ENCODE results near the gene FILIP1L. TPM values are rescaled to one million over a fixed set of nuclear protein-coding genes. Genes with fewer than 3 reads are reported as not detected.

Gene FILIP1L
- polyA plus RNA-seq, 1 experiment: 31.2 TPM

- no peak for TF ChIP-seq CTCF (IDR thresholded peaks at IDR 0.05; ENCODE audit: insufficient read depth, low read depth, low read length)
- H3K27me3 ChIP-seq (ENCODE audit: control insufficient read depth, insufficient read depth, low read length): no peaks in the 10 kb centered on the region
- ChIA-PET CTCF (no interaction called here), POLR2A (no interaction called here)
- no peak overlapping the region for H3K4me3 ChIP-seq (ENCODE audit: low read depth, low read length)
- DNase-seq (ENCODE audit: low read depth): no peak
- H3K36me3 ChIP-seq (ENCODE audit: control insufficient read depth, insufficient read depth, low read length): no peaks in the 10 kb centered on the region; the same call in 1 of the 2 replicates
Observed at GRCh38 chr3:99970198-99970597, 144.1 kb downstream of the FILIP1L start.

DNA sequence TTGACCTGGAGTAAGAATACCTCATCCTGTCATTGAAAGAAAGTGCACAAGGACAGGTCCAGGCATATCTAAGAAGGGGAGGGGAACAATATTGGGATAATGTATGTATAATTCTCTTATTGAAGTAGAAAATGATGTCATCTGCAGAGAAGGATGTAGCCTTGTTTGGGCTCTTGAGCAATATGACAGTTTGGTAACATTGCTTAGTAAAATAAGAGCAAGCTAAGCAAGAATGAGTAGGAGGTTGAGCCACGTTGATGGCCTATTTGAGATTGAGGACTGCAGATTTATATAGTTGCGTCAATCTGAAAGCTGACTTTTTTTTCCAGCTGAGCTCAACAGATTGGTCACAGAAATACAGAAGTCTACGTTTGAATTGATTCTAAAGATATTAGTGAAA, 145.2 kb downstream of the FILIP1L start:
- ChIA-PET CTCF (interaction anchor here (0.7 kb wide), 1 partner anchor 44 kb away, joined by 4 read pairs; no protein-coding TSS in a partner anchor), POLR2A (no interaction called here)
- DNase-seq (ENCODE audit: low read depth): no peak
- H3K36me3 ChIP-seq (ENCODE audit: control insufficient read depth, insufficient read depth, low read length): no peaks in the 10 kb centered on the region; the same call in 1 of the 2 replicates
- no peaks in the 10 kb centered on the region for H3K27me3 ChIP-seq (ENCODE audit: control insufficient read depth, insufficient read depth, low read length)
- TF ChIP-seq CTCF (IDR thresholded peaks at IDR 0.05; ENCODE audit: insufficient read depth, low read depth, low read length): no peak
- H3K4me3 ChIP-seq (ENCODE audit: low read depth, low read length): no peak overlapping the region

DNA sequence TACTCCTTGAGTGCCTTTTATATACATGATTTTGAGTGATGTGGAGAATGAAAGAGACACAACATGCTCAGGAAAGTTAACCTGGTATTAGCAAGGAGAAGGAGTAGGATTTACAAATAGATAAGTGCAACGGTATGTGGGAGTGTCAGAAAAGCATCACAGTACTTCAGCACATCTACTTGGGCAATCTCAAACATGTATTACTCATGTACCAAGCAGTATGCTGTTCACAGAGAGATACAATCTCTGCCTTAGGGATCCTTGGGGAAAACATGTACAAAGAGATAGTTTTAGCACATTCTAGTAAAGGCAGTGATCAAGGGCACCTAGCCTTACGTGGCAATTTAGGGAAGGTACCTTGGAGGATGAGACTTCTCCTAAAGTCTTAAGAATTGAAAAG, 146.5 kb downstream of the FILIP1L start:
- no peak for TF ChIP-seq CTCF (IDR thresholded peaks at IDR 0.05; ENCODE audit: insufficient read depth, low read depth, low read length)
- ChIA-PET CTCF (interaction anchor here (0.6 kb wide), 1 partner anchor 17 kb away, joined by 3 read pairs; no protein-coding TSS in a partner anchor), POLR2A (no interaction called here)
- Histone ChIP-seq H3K27me3 (ENCODE audit: control insufficient read depth, insufficient read depth, low read length) (no peaks in the 10 kb centered on the region), H3K36me3 (ENCODE audit: control insufficient read depth, insufficient read depth, low read length) (no peaks in the 10 kb centered on the region; the same call in 1 of the 2 replicates), H3K4me3 (ENCODE audit: low read depth, low read length) (no peak overlapping the region)
- DNase-seq (ENCODE audit: low read depth): no peak

GRCh38 chr3:99966662-99967416, 147.5 kb downstream of the FILIP1L start:
- no peak overlapping the region for H3K4me3 ChIP-seq (ENCODE audit: low read depth, low read length)
- POLR2A ChIA-PET: interaction anchor here (0.5 kb wide), 1 partner anchor 14 kb away, joined by 4 read pairs; no protein-coding TSS in a partner anchor
- CTCF ChIA-PET: interaction anchor here (0.6 to 0.7 kb wide), 2 partner anchors 9 to 16 kb away, joined by 3 read pairs; no protein-coding TSS in a partner anchor
- H3K36me3 ChIP-seq (ENCODE audit: control insufficient read depth, insufficient read depth, low read length): no peaks in the 10 kb centered on the region
- no peak for DNase-seq (ENCODE audit: low read depth)
- TF ChIP-seq CTCF (IDR thresholded peaks at IDR 0.05; ENCODE audit: insufficient read depth, low read depth, low read length): no peak
- no peaks in the 10 kb centered on the region for H3K27me3 ChIP-seq (ENCODE audit: control insufficient read depth, insufficient read depth, low read length)

DNA sequence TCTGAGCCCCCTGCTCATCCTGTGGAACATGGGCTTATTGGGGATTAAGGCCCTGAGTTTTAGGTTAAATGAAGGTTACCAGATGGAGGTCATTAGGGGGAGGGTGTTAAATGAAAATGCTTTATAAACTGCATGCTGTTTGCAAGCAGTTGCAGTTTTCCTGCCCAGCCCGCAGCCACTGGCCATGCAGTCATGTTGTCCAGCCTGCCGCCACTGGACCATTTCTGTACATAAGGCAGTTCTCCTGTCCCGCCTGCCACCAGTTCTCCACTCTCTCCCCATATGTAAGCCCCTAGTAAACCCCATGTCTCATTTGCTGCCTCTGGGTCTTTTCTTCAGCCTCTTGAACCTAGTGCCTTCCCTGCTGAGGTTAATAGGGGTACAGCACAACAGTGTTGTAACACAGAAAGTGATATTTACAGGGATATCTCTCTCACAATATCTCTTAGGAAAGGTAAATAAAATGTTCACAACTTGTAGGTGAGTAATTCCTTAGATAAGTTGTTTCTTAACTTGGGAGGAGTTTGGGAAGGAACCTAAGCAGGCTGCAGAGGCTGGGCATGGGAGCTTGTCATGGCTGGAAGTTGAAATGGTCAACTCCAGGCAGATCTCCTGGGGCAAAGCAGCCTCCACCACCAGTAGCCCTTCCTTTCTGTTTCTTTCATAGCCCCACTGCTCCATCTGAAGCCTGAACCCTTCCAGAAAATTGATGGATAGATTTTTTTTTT, 148.5 kb downstream of the FILIP1L start:
- H3K4me3 ChIP-seq (ENCODE audit: low read depth, low read length): no peak overlapping the region
- no peaks in the 10 kb centered on the region for H3K36me3 ChIP-seq (ENCODE audit: control insufficient read depth, insufficient read depth, low read length)
- CTCF ChIA-PET: no interaction called here
- POLR2A ChIA-PET: no interaction called here
- DNase-seq (ENCODE audit: low read depth): no peak
- TF ChIP-seq CTCF (IDR thresholded peaks at IDR 0.05; ENCODE audit: insufficient read depth, low read depth, low read length): no peak
- no peaks in the 10 kb centered on the region for H3K27me3 ChIP-seq (ENCODE audit: control insufficient read depth, insufficient read depth, low read length)
